HG02973 (cell line): Measurements from ENCODE around the gene NOL9.

Source experiments
- ATAC-seq: cut with Tn5 transposase; IDR thresholded peaks from one replicate; pipeline ENCODE4 v1.9.1; 2021; ENCODE audit warnings: moderate library complexity; ENCODE audit not compliant: unreplicated experiment

The NOL9 gene

DNA sequence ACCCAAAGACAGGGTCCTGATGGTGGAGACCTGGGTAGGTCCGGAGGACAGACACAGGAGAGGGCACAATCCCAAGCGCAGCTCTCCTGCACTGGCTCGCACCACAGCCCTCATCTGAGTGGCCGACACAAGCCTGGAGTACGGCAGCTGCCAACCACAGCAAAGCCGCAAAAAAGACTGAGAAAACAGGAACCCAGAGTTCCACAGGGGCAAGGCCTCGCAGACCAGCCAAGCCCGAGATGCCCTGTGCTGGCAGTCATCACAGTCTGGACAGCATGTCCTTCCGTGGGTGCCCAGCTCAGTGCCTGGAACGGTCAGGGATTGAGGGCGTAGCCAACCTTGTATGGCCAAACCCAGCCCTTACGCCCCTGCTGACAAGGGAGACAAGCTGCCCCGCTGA, 36.9 kb upstream of the NOL9 start:
- ATAC-seq, result no peak

DNA sequence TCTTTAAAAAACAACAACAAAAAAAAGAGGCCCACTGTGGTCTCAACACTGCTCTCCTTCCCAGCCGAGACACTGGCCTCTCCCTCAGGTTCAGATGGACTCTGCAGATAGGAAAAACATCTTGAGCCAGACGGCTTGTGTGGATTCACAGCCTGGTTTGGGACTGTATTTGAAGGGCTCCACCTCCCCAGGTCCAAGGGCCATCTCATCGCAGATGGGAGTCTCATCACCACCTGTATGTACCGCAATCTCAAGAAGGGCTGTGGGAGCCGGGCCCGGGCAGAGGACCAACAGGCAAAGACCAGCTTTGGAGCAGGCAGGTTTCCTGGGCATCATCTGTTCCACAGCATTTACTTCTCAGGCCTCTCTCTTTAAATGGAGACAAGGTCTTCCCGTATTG, 35.7 kb upstream of the NOL9 start:
- ATAC-seq, result no peak

DNA sequence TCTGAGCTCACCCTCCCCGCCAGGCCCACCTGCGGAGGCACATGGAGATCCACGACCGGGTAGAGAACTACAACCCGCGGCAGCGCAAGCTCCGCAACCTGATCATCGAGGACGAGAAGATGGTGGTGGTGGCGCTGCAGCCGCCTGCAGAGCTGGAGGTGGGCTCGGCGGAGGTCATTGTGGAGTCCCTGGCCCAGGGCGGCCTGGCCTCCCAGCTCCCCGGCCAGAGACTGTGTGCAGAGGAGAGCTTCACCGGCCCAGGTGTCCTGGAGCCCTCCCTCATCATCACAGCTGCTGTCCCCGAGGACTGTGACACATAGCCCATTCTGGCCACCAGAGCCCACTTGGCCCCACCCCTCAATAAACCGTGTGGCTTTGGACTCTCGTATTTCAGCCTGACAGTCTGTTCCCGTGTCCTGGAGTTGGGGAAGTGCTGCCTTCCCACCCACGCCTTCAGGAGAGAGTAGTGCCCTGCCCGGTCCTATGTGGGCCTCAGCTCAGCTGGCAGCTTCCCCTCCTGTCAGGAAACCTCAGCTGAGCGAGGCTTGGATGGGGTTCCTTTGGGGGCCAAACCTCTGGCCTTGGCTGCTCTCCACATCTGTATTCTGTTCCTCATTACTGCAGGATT, 34.7 kb upstream of the NOL9 start:
- no peak for ATAC-seq

DNA sequence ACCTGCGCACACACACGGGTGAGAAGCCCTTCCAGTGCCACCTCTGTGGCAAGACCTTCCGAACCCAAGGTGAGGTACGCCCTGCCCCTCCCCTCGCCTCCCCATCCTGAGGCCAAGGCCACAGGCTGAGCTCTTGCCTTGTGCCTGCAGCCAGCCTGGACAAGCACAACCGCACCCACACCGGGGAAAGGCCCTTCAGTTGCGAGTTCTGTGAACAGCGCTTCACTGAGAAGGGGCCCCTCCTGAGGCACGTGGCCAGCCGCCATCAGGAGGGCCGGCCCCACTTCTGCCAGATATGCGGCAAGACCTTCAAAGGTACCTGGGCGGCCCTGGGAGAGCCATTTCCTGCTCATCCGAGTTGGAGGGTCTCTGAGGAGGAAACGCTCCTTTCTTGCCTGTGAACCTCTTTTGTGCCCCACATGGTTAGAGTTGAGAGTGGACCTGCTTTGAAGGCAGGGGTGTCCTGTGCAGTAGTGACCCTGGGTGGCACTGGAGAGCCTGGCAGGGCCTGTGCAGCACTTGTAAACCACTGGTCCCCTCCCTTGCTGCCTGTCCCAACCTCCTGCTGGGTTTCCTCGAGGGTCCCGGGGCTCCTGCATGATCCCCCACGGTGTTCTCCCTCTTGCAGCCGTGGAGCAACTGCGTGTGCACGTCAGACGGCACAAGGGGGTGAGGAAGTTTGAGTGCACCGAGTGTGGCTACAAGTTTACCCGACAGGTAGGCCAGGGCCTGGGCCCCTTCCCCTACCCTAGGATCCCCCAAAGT, 34.0 kb upstream of the NOL9 start:
- no peak for ATAC-seq

DNA sequence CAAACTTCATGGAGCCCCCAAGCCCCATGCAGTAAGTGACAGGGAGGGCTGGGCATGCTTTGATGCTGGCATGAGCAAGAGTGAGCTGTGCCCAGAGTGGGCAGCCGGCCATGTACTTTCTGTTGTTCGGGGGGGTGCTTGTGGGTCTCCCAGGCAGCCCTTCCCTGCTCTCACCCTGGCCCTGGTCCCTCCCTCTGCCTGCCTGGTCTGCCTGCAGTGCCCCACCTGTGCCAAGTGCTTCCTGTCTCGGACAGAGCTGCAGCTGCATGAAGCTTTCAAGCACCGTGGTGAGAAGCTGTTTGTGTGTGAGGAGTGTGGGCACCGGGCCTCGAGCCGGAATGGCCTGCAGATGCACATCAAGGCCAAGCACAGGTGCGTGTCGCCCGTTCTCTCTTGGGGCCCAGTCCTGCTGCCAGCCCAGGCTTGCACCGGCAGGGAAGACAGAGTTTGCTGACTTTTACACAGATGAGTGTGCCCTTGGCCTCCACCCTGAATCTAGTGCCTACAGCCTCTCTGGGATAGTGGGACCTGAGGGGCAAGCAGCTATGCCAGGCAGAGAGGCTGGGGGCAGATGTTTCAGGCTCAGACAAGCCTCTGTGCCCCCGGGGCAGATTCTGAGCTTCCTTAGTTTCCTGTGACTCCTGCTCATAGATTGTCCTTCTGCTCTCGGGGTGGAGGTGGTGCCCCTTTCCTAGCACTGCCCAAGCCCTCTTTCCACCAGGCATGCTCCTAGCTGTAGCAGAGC, 33.1 kb upstream of the NOL9 start:
- no peak for ATAC-seq

DNA sequence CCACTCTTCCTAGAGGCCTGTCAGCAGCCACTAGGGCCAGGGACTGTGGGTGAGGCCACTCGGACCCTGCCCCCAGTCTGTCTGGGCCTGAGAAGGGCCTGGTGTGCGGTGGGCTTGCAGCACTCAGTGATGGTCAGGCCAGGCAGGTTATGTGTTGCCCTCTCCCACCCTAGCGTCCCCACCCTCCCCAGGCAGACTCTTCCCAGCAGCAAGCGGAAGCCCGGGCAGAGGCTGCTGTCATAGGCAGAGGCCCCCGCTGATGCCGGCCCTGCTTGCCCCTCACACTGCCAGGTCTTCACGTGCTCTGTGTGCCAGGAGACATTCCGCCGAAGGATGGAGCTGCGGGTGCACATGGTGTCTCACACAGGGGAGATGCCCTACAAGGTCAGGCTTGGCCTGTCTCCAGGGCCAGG, 32.1 kb upstream of the NOL9 start:
- ATAC-seq, result no peak

DNA sequence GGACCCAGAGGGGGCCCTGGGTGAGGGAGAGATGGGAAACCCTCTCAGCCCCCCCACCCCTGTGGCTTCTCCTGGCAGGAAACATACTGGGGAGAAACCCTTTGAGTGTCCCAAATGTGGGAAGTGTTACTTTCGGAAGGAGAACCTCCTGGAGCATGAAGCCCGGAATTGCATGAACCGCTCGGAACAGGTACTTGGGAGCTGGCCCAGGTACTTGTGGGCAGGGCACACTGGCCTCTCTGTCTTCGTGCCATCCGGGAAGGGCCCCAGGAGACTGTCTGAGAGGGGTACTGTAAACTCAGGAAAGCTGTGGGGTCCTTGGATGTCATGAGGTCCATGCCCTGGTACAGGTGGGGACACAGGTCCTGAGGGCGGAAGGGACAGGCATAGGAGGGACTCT, 31.5 kb upstream of the NOL9 start:
- no peak for ATAC-seq

DNA sequence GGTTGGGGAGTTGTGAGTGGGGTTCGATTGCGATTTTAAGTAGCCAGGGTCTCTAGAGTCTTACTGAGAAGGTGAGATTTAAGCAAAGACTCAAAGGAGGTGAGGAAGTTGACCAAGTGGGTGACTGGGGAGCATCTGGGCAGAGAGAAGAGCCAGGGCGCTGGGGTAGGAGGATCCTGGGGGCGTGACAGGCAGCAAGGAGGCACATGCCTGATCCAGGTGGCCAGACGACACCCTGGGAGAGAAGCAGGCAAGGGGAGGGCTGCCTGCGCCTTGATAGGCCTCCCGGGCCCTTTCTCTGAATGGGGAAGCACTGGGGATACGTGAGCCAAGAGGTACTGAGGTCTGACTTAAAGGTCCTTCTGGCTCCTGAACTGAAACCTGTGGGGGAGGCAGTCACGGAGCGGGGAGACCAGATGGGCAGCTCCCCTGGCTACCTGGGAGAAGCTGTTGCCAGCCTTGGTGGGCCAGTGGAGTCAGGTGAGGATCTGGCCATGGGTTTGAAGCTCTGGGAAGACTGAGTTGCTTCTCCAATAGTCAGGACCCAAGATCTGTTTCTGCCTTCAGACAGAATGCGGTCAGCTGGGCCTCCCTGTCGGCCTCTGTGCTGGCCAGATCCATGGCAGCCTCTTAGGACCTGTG, 30.9 kb upstream of the NOL9 start:
- ATAC-seq, result no peak

DNA sequence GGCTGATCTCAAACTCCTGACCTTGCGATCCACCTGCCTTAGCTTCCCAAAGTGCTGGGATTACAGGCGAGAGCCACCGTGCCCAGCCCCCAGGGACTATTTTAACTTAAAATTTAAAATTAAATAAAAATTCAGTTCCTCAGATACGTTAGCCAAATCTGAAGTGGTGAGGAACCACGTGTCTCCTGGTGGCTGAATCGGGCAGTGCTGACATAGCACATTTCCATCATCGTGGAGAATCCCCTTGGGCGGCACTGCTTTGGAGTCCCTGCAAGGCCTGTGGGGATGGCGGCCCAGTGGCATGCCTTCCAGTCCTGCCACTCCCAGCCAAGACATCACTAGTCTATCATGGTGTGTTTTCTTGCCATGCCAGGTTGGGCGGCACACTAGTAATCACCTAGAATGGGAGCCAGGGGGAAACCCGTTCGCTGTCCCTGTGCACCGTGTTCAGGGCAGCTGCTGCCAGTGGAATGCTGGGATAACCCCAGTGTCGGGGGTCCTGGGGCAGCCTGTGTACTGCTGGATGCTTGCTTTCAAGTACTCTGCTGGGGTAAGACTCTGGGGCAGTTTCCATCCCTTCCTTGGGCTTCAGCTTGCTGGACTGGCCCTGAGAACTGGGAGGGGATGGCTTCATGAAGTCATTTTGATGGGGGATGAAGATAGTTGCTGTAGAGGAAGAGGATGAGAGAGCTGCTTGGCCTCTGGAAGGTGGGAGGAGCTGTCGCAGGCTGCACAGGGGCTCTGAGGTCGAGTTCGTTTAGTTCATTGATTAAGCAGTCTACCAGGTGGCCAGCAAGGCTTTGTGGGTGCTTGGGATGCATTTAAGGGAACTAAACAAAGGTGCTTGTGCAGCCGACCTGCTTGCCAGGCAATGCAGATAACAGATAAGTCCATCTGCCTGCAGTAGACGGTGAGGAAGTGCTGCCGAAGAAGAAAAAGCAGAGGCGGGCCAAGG, 30.1 kb upstream of the NOL9 start:
- no peak for ATAC-seq

DNA sequence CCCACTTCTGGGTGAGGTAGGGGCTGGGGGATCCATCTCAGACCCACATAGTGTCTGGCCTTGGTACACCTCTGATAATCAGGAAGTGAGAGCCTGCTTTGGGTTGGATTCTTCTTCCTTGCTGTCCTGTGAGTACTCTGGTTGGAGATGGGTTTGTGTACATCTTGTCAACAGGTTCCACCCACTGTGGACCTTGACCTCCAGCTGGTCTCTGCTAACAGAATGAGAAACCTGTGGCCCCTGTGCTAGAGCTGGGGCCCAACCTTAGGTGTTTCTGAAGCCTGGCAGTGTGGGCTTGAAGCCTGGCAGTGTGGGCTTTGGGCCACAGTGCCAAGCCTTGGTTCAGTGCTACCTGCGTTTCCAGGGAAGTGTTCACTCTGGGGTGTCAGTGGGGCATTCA, 28.1 kb upstream of the NOL9 start:
- ATAC-seq, result no peak

DNA sequence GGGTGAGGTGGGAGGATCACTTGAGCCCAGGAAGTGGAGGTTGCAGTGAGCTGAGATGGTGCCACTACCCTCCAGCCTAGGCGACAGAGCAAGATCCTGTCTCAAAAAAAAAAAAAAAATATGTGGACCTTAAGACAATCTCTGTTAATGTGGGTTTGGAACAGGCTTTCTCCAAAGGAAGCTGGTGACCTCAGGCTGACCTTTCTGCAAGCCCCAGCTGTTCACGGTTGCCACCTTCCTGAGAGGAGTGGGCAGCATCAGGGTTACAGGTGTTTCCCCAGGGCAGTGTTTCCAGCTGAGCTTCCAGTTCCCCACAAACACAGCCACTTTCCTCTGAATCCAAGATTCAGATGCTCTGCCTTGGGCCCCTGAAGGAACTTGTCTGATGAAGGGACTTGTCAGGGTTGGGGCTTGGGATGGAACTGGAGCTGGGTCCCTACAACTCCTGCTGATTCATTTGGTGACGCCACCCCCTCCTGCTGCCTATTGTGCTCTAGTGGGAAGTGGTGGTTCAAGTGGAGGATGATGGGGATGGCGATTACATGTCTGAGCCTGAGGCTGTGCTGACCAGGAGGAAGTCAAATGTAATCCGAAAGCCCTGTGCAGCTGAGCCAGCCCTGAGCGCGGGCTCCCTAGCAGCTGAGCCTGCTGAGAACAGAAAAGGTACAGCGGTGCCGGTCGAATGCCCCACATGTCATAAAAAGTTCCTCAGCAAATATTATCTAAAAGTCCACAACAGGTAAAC, 27.4 kb upstream of the NOL9 start:
- no peak for ATAC-seq

DNA sequence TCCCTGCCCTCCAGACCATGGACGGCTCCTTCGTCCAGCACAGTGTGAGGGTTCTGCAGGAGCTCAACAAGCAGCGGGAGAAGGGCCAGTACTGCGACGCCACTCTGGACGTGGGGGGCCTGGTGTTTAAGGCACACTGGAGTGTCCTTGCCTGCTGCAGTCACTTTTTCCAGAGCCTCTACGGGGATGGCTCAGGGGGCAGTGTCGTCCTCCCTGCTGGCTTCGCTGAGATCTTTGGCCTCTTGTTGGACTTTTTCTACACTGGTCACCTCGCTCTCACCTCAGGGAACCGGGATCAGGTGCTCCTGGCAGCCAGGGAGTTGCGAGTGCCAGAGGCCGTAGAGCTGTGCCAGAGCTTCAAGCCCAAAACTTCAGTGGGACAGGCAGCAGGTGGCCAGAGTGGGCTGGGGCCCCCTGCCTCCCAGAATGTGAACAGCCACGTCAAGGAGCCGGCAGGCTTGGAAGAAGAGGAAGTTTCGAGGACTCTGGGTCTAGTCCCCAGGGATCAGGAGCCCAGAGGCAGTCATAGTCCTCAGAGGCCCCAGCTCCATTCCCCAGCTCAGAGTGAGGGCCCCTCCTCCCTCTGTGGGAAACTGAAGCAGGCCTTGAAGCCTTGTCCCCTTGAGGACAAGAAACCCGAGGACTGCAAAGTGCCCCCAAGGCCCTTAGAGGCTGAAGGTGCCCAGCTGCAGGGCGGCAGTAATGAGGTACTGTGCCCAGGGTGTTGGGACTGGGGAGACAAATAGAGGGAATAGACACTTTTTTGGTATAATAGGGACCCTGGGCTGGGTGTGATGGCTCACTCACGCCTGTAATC, 26.5 kb upstream of the NOL9 start:
- no peak for ATAC-seq

DNA sequence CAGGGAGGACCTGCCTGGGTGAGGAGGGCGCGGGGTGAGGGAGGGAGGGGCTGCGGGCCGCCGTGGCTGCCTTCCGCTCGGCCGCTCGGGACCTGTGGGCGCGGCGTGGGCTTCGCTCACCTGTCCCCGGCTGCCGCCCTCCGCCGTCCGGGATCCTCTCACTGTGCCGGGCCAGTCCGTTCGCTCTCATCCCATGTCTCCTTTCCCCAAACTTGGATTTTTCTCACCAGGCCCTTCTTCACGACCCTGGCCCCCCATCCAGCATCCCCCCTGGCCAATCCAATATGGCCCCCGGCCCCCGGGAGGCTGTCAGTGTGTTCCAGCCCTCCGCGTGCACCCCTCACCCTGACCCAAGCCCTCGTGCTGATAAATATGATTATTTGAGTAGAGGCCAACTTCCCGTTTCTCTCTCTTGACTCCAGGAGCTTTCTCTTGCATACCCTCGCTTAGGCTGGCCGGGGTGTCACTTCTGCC, 25.8 kb upstream of the NOL9 start:
- no peak for ATAC-seq

DNA sequence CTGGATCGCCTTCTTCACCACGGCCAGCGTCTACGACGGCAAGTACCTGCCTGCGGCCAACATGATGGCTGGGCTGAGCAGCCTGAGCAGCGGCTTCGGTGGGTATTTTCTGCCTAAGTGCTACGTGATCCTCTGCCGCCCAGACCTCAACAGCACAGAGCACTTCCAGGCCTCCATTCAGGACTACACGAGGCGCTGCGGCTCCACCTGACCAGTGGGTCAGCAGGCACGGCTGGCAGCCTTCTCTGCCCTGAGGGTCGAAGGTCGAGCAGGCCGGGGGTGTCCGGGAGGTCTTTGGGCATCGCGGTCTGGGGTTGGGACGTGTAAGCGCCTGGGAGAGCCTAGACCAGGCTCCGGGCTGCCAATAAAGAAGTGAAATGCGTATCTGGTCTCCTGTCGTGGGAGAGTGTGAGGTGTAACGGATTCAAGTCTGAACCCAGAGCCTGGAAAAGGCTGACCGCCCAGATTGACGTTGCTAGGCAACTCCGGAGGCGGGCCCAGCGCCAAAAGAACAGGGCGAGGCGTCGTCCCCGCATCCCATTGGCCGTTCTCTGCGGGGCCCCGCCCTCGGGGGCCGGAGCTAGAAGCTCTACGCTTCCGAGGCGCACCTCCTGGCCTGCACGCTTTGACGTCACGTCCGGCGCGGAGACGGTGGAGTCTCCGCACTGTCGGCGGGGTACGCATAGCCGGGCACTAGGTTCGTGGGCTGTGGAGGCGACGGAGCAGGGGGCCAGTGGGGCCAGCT, 25.2 kb upstream of the NOL9 start, which contains the start of gene ZBTB48:
Gene ZBTB48 (plus strand): TSS at position 621 of the 745 bp plus-strand sequence. CDS start 616 bp downstream, outside the sequence.
- ATAC-seq, result peak; percentile 95

DNA sequence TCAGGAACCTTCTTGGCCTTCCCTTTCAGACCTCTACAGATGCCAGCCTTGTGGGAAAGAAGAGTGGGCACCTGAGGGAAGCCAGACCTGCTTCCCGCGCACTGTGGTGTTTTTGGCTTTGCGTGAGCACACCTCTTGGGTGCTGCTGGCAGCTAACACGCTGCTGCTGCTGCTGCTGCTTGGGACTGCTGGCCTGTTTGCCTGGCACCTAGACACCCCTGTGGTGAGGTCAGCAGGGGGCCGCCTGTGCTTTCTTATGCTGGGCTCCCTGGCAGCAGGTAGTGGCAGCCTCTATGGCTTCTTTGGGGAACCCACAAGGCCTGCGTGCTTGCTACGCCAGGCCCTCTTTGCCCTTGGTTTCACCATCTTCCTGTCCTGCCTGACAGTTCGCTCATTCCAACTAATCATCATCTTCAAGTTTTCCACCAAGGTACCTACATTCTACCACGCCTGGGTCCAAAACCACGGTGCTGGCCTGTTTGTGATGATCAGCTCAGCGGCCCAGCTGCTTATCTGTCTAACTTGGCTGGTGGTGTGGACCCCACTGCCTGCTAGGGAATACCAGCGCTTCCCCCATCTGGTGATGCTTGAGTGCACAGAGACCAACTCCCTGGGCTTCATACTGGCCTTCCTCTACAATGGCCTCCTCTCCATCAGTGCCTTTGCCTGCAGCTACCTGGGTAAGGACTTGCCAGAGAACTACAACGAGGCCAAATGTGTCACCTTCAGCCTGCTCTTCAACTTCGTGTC, 24.5 kb upstream of the NOL9 start:
- no peak for ATAC-seq

DNA sequence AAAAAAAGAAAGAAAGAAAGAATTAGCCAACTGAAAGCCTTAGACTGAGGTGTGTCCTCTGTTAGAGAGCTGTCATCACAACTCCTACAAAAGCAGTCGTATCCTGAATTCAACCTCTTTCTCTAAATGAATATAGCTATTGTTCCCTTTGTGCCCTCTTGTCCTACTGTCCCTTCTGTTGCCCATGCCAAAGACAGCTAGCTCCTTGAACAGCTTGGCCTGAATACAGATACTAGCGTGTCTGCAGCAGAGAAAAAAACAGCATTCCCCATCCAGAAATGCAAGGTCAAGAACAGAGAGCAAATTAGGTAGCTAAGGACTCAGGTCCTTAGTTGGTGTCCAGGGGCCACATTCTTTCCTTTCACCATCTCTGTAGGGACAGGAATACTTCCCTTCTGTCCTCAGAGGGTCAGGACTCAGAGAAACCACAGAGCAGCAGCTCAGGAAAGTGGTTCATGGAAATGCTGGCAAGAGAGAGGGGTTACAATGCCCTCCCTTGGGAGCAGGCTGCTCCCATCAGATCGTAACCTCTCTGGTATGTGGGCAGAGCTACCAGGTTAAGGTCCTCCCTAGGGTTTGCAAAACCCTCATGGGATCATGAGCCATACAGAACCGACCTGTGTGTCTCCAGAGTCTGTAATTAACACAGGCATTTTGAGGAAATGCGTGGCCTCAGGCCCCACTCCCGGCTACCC, 23.7 kb upstream of the NOL9 start:
- ATAC-seq, result no peak

DNA sequence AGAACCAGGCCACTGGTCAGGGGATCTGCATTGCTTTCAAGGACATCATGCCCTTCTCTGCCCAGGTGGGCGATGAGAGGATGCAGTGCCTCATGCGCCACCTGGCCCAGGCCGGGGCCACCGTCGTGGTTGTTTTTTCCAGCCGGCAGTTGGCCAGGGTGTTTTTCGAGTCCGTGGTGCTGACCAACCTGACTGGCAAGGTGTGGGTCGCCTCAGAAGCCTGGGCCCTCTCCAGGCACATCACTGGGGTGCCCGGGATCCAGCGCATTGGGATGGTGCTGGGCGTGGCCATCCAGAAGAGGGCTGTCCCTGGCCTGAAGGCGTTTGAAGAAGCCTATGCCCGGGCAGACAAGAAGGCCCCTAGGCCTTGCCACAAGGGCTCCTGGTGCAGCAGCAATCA, 20.5 kb upstream of the NOL9 start:
- ATAC-seq, result no peak
